ENCODE data around the gene CNN3.
"Not testable (repeated sequence)": the region's sequence is repeated elsewhere in the genome, so short reads cannot be mapped to it uniquely, and the experiment has no call there.

Gene CNN3

GRCh38 chr1:94949681-94950661 is 23.1 kb upstream of the CNN3 start:
- DNase-seq, result peak; percentile 90

- peak; percentile 63 for DNase-seq
These were observed 20.5 kb upstream of the CNN3 start for GRCh38 chr1:94947437-94947836.

- DNase-seq, result no peak
These were observed 20.0 kb upstream of the CNN3 start for GRCh38 chr1:94946886-94947285.

- DNase-seq, result no peak
These were observed 15.5 kb upstream of the CNN3 start for GRCh38 chr1:94942171-94943128.

GRCh38 chr1:94941480-94941879 is 14.6 kb upstream of the CNN3 start:
- not testable (repeated sequence) for DNase-seq

- no peak for DNase-seq
These were observed 13.8 kb upstream of the CNN3 start for GRCh38 chr1:94940738-94941137.

GRCh38 chr1:94937820-94938219 is 10.9 kb upstream of the CNN3 start:
- DNase-seq, result no peak

- DNase-seq, result peak; percentile 45
These were observed 10.1 kb upstream of the CNN3 start for GRCh38 chr1:94936861-94937620.

- DNase-seq, result no peak
These were observed 8.6 kb upstream of the CNN3 start for GRCh38 chr1:94935476-94935875.

GRCh38 chr1:94935034-94935433 is 8.1 kb upstream of the CNN3 start:
- no peak for DNase-seq

GRCh38 chr1:94934551-94934950 is 7.6 kb upstream of the CNN3 start:
- DNase-seq, result no peak

- DNase-seq, result no peak
These were observed 4.4 kb upstream of the CNN3 start for GRCh38 chr1:94931254-94931841.

- no peak for DNase-seq
These were observed 2.7 kb upstream of the CNN3 start for GRCh38 chr1:94929351-94930217.

- no peak for DNase-seq
These were observed 1.5 kb upstream of the CNN3 start for GRCh38 chr1:94928293-94928939.

- peak; percentile 36 for DNase-seq
These were observed 680 bp upstream of the CNN3 start for GRCh38 chr1:94927405-94928175.

GRCh38 chr1:94926126-94926914 is 590 bp downstream of the CNN3 start:
- peak; percentile 28 for DNase-seq

- peak; percentile 91 for DNase-seq
These were observed 1.3 kb downstream of the CNN3 start for GRCh38 chr1:94925561-94926125.

GRCh38 chr1:94925004-94925403 is 1.9 kb downstream of the CNN3 start:
- DNase-seq, result peak; percentile 59

All from NCI-H226 (cell line).